Breast epithelium (tissue), 3 donors: Measurements from ENCODE around the gene MPPE1.

Experiments used
- POLR2A ChIP-seq: fragments of 450-650 bp; IDR thresholded peaks from one replicate; pipeline ENCODE4 v1.6.1; 2016; ENCODE audit warnings: antibody characterized with exemption, mild to moderate bottlenecking, moderate library complexity
- POLR2AphosphoS5 ChIP-seq, 3 donors: sonication (generic); formaldehyde crosslinking; IDR thresholded peaks; one replicate each; pipeline ENCODE4 v1.6.1; 2017; ENCODE audit warnings: antibody characterized with exemption in 3 of 3
- TF ChIP-seq, protein P1 (sequence below), 3 donors: fragments of 450-650 bp; IDR thresholded peaks; one replicate each; pipeline ENCODE4 v1.5.1; 2016 to 2017; ENCODE audit warnings: antibody characterized with exemption in 3 of 3, mild to moderate bottlenecking in 3 of 3, moderate library complexity in 3 of 3

DNA sequence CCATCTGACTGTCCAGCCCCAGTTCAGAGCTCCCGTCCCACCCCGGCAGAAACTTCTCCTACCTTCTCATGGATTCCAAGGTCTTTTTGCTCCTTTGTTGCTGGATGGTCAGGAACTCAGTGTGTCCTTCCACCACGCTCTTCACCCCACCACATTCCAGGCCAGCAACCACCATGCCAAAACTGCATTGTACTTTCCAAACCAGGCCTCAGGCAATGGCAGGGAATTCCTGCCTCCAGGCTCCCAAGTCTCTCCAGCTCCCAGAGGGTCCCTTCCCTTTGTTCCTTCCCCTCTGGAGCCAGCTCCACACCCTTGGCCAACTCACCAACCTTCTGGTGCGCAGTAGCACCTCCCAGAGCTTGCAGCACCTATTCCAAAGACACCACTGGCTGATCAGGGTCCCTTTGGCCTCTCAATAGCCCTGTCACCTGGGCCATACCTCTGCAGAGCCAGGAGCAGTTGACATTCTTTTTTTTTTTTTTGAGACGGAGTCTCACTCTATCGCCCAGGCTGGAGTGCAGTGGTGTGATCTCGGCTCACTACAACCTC lies 48.8 kb downstream of the MPPE1 start:
- TF ChIP-seq, protein P1, sequence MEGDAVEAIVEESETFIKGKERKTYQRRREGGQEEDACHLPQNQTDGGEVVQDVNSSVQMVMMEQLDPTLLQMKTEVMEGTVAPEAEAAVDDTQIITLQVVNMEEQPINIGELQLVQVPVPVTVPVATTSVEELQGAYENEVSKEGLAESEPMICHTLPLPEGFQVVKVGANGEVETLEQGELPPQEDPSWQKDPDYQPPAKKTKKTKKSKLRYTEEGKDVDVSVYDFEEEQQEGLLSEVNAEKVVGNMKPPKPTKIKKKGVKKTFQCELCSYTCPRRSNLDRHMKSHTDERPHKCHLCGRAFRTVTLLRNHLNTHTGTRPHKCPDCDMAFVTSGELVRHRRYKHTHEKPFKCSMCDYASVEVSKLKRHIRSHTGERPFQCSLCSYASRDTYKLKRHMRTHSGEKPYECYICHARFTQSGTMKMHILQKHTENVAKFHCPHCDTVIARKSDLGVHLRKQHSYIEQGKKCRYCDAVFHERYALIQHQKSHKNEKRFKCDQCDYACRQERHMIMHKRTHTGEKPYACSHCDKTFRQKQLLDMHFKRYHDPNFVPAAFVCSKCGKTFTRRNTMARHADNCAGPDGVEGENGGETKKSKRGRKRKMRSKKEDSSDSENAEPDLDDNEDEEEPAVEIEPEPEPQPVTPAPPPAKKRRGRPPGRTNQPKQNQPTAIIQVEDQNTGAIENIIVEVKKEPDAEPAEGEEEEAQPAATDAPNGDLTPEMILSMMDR (IDR thresholded peaks at IDR 0.05) = no peak
- no peak for TF ChIP-seq POLR2A
- TF ChIP-seq POLR2AphosphoS5 (IDR thresholded peaks at IDR 0.05) = no peak
